Muscle of leg (tissue), 11 donors: ENCODE results near the gene DNAH14. TPM values are rescaled to one million over a fixed set of nuclear protein-coding genes. Genes with fewer than 3 reads are reported as not detected.

Source experiments
- DNase-seq: peaks from one replicate; pipeline ENCODE4 v3.0.0; 2013
- H3K27ac ChIP-seq: one replicate; pipeline ENCODE4 v1.5.1; 2013; ENCODE audit warnings: mild to moderate bottlenecking, low read length, control low read depth
- H3K27me3 ChIP-seq: one replicate; pipeline ENCODE4 v1.6.1; 2013; ENCODE audit warnings: low read length; ENCODE audit not compliant: control insufficient read depth, insufficient read depth
- H3K36me3 ChIP-seq: one replicate; pipeline ENCODE4 v1.6.1; 2013; ENCODE audit warnings: low read length; ENCODE audit not compliant: control insufficient read depth, insufficient read depth
- H3K4me1 ChIP-seq: one replicate; pipeline ENCODE4 v1.6.1; 2013; ENCODE audit warnings: low read length; ENCODE audit not compliant: control insufficient read depth, insufficient read depth
- H3K4me3 ChIP-seq: one replicate; pipeline ENCODE4 v1.5.1; 2013; ENCODE audit warnings: low read length, control low read depth
- H3K9me3 ChIP-seq: replicated peaks from 2 replicates; pipeline ENCODE4 v1.6.1; 2013; ENCODE audit warnings: low read depth, low read length; ENCODE audit not compliant: control insufficient read depth
- WGBS: methylation state at CpG from one replicate; pipeline ENCODE4 v1.1.5; 2013; ENCODE audit warnings: missing lambda C conversion rate; ENCODE audit not compliant: insufficient coverage; 5-methylcytosine and 5-hydroxymethylcytosine counted together
- polyA plus RNA-seq, 8 donors: library from polyadenylated mRNA; unstranded; fragments of 120-200 nt; gene quantifications; one replicate each; pipeline versions ENCODE4 v1.2.1 to v1.2.3, GENCODE V29; 2013; ENCODE audit warnings: inconsistent platforms in 1 of 8, low replicate concordance in 1 of 8; ENCODE audit not compliant: insufficient read length in 8 of 8, insufficient read depth in 1 of 8
- total RNA-seq: library from RNA; stranded (reverse); fragments of 120-200 nt; gene quantifications from one replicate; pipeline ENCODE4 v1.2.4, GENCODE V29; 2013

Gene DNAH14
- total and polyA plus RNA-seq, 9 donors: 4.3 to 24.6 (median 6.2) TPM

GRCh38 chr1:225428881-225429455 is 499.5 kb downstream of the DNAH14 start:
- H3K27me3 ChIP-seq: peaks cover 3% of the 10 kb centered on the region
- DNase-seq: no peak
- H3K4me3 ChIP-seq: peak overlapping the region; percentile 59
- WGBS: 28% methylated on average over 2 of the region's 7 CpGs
- peaks cover 23% of the 10 kb centered on the region for H3K4me1 ChIP-seq
- peak overlapping the region; percentile 90 for H3K27ac ChIP-seq
- H3K9me3 ChIP-seq: no peaks in the 10 kb centered on the region
- no peaks in the 10 kb centered on the region for H3K36me3 ChIP-seq

GRCh38 chr1:225430301-225430700 is 500.8 kb downstream of the DNAH14 start:
- DNase-seq: no peak
- no peaks in the 10 kb centered on the region for H3K36me3 ChIP-seq
- peaks cover 3% of the 10 kb centered on the region for H3K27me3 ChIP-seq
- H3K4me3 ChIP-seq: no peak overlapping the region
- no peaks in the 10 kb centered on the region for H3K9me3 ChIP-seq
- H3K4me1 ChIP-seq: peaks cover 17% of the 10 kb centered on the region
- H3K27ac ChIP-seq: no peak overlapping the region
- no CpG with 5 or more reads among the region's 7 CpGs for WGBS

- WGBS: 96% methylated on average over 34 of the region's 36 CpGs
- Histone ChIP-seq H3K4me1 (peaks cover 10% of the 10 kb centered on the region), H3K27me3 (peaks cover 3% of the 10 kb centered on the region), H3K36me3 (no peaks in the 10 kb centered on the region), H3K27ac (no peak overlapping the region), H3K9me3 (no peaks in the 10 kb centered on the region), H3K4me3 (no peak overlapping the region)
- no peak for DNase-seq
These were observed 501.8 kb downstream of the DNAH14 start for GRCh38 chr1:225431081-225431863.

GRCh38 chr1:225434046-225434445 is 504.6 kb downstream of the DNAH14 start:
- Histone ChIP-seq H3K4me3 (no peak overlapping the region), H3K9me3 (no peaks in the 10 kb centered on the region), H3K27me3 (peaks cover 2% of the 10 kb centered on the region), H3K27ac (no peak overlapping the region), H3K36me3 (no peaks in the 10 kb centered on the region), H3K4me1 (no peaks in the 10 kb centered on the region)
- no peak for DNase-seq
- WGBS: 83% methylated on average over 1 of the region's 5 CpGs

DNA sequence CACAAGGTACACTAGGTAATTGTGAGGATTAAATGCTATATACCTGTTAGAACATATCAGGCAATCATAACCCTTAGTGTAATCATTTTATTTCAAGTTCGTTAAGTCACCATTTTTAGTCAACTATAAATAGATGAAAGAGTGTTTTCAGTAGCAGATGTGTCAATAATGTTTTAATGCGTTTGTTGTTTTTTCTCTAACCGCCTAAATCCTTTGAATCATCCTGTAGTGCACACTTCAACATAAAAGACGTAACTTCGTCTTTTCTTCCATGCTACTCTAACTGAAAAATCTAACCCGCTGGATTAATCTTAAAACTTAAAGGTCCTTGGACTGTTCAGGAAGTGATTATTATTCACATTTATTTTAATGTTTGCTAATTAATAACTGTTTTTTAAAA is 505.6 kb downstream of the DNAH14 start:
- H3K27ac ChIP-seq: no peak overlapping the region
- no peaks in the 10 kb centered on the region for H3K9me3 ChIP-seq
- H3K36me3 ChIP-seq: no peaks in the 10 kb centered on the region
- DNase-seq: no peak
- H3K4me1 ChIP-seq: no peaks in the 10 kb centered on the region
- H3K4me3 ChIP-seq: no peak overlapping the region
- no CpG with 5 or more reads among the region's 6 CpGs for WGBS
- peaks cover 2% of the 10 kb centered on the region for H3K27me3 ChIP-seq

- Histone ChIP-seq H3K4me3 (no peak overlapping the region), H3K36me3 (no peaks in the 10 kb centered on the region), H3K27ac (no peak overlapping the region), H3K4me1 (no peaks in the 10 kb centered on the region), H3K9me3 (no peaks in the 10 kb centered on the region), H3K27me3 (peaks cover 2% of the 10 kb centered on the region)
- DNase-seq: no peak
- no CpG with 5 or more reads among the region's 1 CpG for WGBS
These were observed 506.0 kb downstream of the DNAH14 start for GRCh38 chr1:225435487-225435886.

DNA sequence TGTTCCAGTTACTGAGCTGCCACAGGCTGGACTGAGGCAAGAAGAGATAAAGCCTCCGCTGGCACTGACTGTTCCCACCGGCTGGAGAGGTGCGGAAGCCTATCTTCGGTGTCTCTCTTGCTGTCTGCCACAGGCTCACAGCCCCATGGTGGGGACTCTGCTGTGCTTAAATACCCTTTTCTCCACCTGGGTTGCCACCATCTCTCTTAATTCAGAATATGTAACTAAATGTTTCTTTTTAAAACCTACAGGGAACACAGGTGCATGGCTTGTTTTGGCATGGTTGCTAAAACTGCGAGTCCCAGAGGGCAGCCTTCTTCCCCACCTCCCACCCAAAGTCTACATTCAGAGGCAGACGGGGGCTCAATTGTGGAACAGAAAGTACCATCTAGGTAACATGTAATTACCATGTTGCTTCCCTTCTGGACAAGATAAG is 506.5 kb downstream of the DNAH14 start:
- H3K27ac ChIP-seq: no peak overlapping the region
- H3K27me3 ChIP-seq: peaks cover 2% of the 10 kb centered on the region
- no peak for DNase-seq
- no peaks in the 10 kb centered on the region for H3K36me3 ChIP-seq
- whole genome bisulfite sequencing: 71% methylated on average over 5 of the region's 6 CpGs
- H3K9me3 ChIP-seq: no peaks in the 10 kb centered on the region
- no peaks in the 10 kb centered on the region for H3K4me1 ChIP-seq
- no peak overlapping the region for H3K4me3 ChIP-seq

- peak; percentile 63 for DNase-seq
- H3K27me3 ChIP-seq: peaks cover 2% of the 10 kb centered on the region
- no peaks in the 10 kb centered on the region for H3K4me1 ChIP-seq
- H3K4me3 ChIP-seq: no peak overlapping the region
- no peaks in the 10 kb centered on the region for H3K36me3 ChIP-seq
- 78% methylated on average over 4 of the region's 5 CpGs for whole genome bisulfite sequencing
- H3K9me3 ChIP-seq: no peaks in the 10 kb centered on the region
- no peak overlapping the region for H3K27ac ChIP-seq
These were observed 508.4 kb downstream of the DNAH14 start for GRCh38 chr1:225437710-225438437.

DNA sequence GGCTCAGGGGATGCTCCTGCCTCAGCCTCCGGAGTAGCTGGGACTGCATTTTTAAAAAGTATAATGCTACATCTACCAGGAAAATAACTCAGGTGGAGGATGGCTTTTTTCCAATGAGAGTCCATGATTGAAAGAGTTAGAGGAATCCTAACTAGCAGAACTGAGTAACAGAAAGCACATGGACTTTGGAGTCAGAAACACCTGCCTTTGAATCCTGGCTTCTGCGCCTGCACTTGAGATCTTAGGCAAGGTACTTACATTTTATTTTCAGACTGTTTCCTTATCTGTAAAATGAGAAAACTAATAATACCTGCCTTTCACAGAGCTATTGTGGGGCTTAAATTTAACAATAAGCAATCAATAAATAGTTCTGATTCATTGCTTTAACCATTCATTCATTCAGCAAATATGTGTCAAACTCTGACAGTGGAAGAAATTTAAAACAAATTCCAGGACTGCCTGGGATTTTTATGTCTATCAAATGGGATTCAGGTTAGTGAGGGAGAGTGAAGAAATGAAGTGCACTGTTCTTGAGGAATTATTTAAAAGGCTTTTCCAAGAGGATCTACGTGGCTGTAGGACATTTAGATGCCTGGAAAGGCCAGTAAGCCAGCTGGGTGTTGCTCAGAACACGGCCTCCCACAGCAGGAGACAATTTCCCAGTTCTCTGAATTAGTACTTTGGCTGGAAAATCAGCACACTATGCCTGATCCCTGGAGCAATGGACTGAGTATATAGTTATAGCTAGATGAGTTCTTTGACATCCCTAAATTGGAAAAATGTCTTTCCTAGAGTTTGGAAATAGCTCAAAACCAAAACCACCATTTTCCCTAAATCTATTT is 511.1 kb downstream of the DNAH14 start:
- DNase-seq: peak; percentile 51

More for the DNA sequence above, 511.1 kb downstream of the DNAH14 start:
- Histone ChIP-seq H3K27ac (no peak overlapping the region), H3K4me1 (peaks cover 10% of the 10 kb centered on the region), H3K4me3 (no peak overlapping the region), H3K27me3 (peaks cover 2% of the 10 kb centered on the region), H3K36me3 (no peaks in the 10 kb centered on the region), H3K9me3 (no peaks in the 10 kb centered on the region)
- WGBS: 33% methylated on average over 2 of the region's 4 CpGs
